IgD-negative memory B cell (primary cell): Measurements from ENCODE around the gene TMEM131L. TPM values are rescaled to one million over a fixed set of nuclear protein-coding genes. Genes with fewer than 3 reads are reported as not detected.

Experiments used
- H3K27ac Mint-ChIP-seq, 3 donors: one replicate each; pipeline ENCODE4 v1.8.0; 2020 to 2022; ENCODE audit warnings: mild to moderate bottlenecking in 3 of 3, mixed read lengths in 3 of 3, moderate library complexity in 1 of 3
- H3K27me3 Mint-ChIP-seq: one replicate; pipeline ENCODE4 v1.8.0; 2021; ENCODE audit warnings: mixed read lengths
- H3K36me3 Mint-ChIP-seq: one replicate; pipeline ENCODE4 v1.8.0; 2020; ENCODE audit warnings: mild to moderate bottlenecking, mixed read lengths
- H3K4me1 Mint-ChIP-seq, 3 donors: one replicate each; pipeline ENCODE4 v1.8.0; 2020 to 2022; ENCODE audit warnings: mixed read lengths in 3 of 3, mild to moderate bottlenecking in 1 of 3
- H3K4me3 Mint-ChIP-seq, 4 donors: one replicate each; pipeline ENCODE4 v1.8.0; 2020 to 2022; ENCODE audit warnings: mild to moderate bottlenecking in 4 of 4, mixed read lengths in 4 of 4, moderate library complexity in 3 of 4
- H3K9me3 Mint-ChIP-seq, 3 donors: one replicate each; pipeline ENCODE4 v1.8.0; 2020 to 2021; ENCODE audit warnings: mixed read lengths in 3 of 3, mild to moderate bottlenecking in 1 of 3
- polyA plus RNA-seq: library from polyadenylated mRNA; unstranded; fragments of 300-500 nt; fragmentation: Illumina TruSeq; gene quantifications from one replicate; pipeline ENCODE4 v1.2.3, GENCODE V29; 2021

Gene TMEM131L
- polyA plus RNA-seq, 1 donor from 2014 or later: 48.4 TPM

DNA sequence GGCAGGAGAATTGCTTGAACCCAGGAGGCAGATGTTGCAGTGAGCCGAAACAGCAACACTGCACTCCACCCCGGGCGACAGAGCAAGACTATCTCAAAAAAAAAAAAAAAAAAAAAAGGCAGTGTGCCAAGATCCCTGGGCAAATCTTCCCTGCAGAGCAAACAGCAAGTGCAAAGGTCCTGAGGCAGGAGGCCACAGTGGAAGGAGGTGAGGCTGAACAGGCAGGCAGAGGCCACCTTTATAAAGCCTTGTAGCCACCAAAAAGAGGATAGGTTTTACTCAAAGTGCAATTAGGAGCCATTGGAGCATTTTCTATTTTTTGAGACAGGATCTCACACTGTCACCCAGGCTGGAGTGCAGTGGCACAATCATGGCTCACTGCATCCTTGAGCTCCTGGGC, 172.8 kb downstream of the TMEM131L start:
- peak overlapping the region in 1 of 3 donors; percentile 23 for H3K27ac Mint-ChIP-seq
- no peaks in the 10 kb centered on the region for H3K27me3 Mint-ChIP-seq
- H3K9me3 Mint-ChIP-seq: no peaks in the 10 kb centered on the region
- H3K4me3 Mint-ChIP-seq: peak overlapping the region in 1 of 4 donors; percentile 51
- H3K4me1 Mint-ChIP-seq: peaks cover 8 to 11% (median 8%) of the 10 kb centered on the region in 3 donors
- H3K36me3 Mint-ChIP-seq: peaks cover 14% of the 10 kb centered on the region

DNA sequence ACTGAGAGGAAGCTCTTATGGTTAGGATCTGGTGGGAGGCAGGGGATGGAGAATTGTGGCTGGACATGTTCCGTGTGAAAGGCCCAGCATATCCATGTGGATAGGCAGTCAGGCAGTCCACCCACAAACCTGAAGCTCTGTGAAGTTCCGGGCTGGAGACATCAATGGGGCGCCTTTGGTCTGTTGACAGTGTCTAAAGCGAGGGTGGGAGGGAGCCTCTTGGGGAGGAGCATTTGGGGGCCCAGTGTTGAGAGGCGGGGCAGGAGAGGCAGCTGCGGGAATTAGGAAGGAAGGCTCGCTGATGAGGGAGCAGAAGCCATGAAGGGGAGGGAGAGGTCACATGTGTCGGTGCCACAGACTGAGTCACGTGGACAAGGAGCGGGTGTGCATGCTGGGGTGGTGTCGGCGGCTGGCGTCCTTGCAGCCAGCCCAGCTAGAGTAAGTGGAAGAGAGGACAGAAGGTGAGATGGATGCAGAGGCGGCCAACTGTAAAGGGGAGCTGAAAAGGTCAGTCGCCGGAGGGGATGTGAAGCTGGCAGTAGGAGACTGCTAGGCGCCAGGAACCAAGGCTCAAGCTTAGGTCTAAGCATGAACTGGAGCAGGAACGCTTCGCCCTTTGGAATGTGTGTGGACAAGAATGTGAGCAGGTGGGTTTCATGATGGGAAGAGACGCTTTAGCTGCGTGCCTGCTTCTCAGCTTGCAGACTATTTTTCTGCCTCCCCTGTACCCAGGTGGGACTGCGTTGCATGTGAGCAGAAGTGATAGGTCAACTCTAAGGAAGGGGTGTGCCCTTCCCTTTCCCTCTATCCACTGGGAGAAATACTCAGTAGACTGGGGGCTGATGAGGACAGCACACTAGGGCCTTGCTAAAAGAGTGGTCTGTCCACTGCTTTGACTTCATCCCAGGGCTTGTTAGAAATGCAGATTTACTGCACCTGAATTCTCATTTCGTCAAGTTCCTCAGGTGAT, 174.0 kb downstream of the TMEM131L start:
- H3K4me3 Mint-ChIP-seq: no peak overlapping the region
- H3K36me3 Mint-ChIP-seq: peaks cover 10% of the 10 kb centered on the region
- H3K27me3 Mint-ChIP-seq: no peaks in the 10 kb centered on the region
- peaks cover 8 to 11% (median 8%) of the 10 kb centered on the region in 3 donors for H3K4me1 Mint-ChIP-seq
- no peaks in the 10 kb centered on the region for H3K9me3 Mint-ChIP-seq
- H3K27ac Mint-ChIP-seq: peak overlapping the region; percentile 10 to 92 (median 76)

DNA sequence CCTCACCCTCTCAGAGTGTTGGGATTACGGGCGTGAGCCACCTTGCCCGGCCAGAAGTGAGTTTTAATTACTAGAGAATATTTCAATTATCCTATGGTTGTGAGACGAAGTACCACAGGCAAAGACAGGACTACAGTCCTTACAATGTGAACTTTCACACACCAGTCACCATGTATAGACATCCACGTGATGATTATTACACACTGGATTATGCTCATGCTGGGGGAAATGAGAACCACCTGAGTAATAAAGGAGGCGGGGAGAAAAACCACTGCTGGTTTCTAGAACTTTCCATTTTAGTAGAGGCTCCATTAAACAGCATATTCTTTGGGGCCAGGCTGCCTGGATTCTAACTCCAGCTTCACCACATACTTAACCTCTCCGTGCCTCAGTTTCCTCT, 175.4 kb downstream of the TMEM131L start:
- no peak overlapping the region for H3K4me3 Mint-ChIP-seq
- no peaks in the 10 kb centered on the region for H3K9me3 Mint-ChIP-seq
- no peaks in the 10 kb centered on the region for H3K27me3 Mint-ChIP-seq
- H3K4me1 Mint-ChIP-seq: peaks cover 8 to 10% (median 8%) of the 10 kb centered on the region in 3 donors
- peak overlapping the region in 1 of 3 donors; percentile 47 for H3K27ac Mint-ChIP-seq
- H3K36me3 Mint-ChIP-seq: peaks cover 4% of the 10 kb centered on the region

DNA sequence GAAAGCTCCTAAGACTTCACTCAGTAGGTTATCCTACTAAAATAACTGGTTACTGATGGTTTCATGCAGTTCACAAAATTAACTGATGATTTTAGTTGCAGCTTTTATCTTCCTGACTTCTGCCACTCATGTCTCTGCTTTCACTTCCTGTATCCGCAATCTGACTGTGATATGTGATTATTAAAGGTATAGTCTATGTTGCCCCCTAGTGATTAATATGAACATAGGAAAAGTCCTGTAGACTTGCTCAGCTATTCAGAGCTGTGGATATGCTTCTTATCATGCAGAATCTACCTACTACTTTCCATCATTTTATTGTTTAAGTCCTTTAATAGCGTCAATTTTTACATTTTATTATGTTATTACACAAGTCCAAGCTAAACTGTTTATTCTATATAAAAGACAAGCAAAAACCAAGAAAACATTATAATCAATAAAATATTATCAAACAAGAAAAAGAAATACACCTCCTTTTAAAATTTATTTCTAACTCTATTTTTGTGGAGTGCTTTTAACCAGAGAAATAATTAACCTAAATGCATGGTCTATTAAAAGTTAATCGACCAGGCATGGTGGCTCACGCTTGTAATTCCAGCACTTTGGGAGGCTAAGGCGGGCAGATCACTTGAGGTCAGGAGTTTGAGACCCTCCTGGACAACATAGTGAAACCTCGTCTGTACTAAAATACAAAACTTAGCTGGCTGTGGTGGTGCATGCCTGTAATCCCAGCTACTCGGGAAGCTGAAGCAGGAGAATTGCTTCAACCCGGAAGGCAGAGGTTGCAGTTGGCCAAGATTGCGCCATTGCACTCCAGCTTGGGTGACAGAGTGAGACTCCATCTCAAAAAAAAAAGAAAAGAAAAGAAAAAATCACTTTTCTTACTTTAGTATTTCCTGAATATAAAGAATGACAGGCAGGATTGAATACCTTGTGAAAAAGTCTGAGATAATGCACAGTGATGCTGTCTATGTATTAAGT, 177.5 kb downstream of the TMEM131L start:
- H3K4me3 Mint-ChIP-seq: no peak overlapping the region
- no peak overlapping the region for H3K27ac Mint-ChIP-seq
- H3K27me3 Mint-ChIP-seq: no peaks in the 10 kb centered on the region
- no peaks in the 10 kb centered on the region for H3K9me3 Mint-ChIP-seq
- peaks cover 2% of the 10 kb centered on the region for H3K36me3 Mint-ChIP-seq
- peaks cover 3 to 10% (median 10%) of the 10 kb centered on the region in 3 donors for H3K4me1 Mint-ChIP-seq

DNA sequence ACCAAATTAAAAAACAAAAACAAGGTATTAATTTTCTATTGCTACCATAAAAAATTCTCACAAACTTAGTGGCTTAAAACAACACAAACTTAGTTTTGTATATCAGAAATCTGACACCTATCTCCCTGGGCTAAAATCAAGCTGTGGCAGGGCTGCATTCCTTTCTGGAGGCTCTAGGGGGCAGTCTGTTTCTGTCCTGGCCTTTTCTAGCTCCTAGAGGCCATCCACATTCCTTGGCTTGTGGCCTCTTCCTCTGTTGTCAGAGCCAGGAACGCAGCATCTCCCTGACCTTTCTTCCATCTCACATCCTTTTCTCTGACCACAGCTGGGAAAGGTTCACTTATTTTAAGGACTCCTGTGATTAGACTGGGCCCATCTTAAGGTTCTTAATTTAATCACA, 179.0 kb downstream of the TMEM131L start:
- H3K27me3 Mint-ChIP-seq: no peaks in the 10 kb centered on the region
- H3K4me1 Mint-ChIP-seq: peaks cover 3 to 10% (median 9%) of the 10 kb centered on the region in 3 donors
- H3K36me3 Mint-ChIP-seq: peaks cover 2% of the 10 kb centered on the region
- no peak overlapping the region for H3K4me3 Mint-ChIP-seq
- no peak overlapping the region for H3K27ac Mint-ChIP-seq
- no peaks in the 10 kb centered on the region for H3K9me3 Mint-ChIP-seq

DNA sequence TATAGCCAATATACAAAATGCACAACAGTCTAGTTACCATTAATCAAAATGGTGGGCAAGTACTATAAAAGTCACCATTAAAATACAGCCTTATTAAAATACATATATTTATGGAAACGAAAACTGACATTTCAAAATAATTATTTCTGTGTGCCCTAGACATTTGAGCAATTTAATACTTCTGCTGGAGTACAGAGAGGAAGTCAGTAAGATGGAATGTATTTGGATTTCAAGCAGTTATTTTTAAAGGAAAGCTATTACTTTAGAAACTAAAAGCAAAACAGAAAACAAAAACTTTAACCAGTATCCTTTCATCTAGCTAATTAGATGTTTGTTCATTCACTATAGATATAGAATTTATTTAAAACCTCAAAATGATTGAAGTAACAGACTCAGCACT, 180.1 kb downstream of the TMEM131L start:
- H3K36me3 Mint-ChIP-seq: peaks cover 2% of the 10 kb centered on the region
- H3K9me3 Mint-ChIP-seq: no peaks in the 10 kb centered on the region
- no peak overlapping the region for H3K27ac Mint-ChIP-seq
- H3K27me3 Mint-ChIP-seq: no peaks in the 10 kb centered on the region
- peaks cover 6 to 12% (median 9%) of the 10 kb centered on the region in 3 donors for H3K4me1 Mint-ChIP-seq
- H3K4me3 Mint-ChIP-seq: no peak overlapping the region

DNA sequence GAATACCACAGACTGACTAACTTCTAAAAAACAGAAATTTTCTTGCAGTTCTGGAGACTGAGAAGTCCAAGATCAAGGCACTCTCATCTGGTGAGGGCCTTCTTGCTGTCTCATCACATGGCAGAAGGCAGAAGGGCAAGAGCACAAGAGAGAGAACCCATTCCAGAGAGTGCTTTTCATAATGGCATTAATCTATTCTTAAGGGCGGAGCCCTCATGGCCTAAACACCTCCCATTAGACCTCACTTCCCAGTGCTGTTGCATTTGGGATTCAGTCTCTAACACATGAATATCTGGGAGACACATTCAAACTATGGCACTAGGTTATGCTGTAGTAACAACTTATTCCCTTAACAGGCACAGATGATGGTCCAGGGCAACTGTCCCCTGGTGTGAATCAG, 180.8 kb downstream of the TMEM131L start:
- no peaks in the 10 kb centered on the region for H3K9me3 Mint-ChIP-seq
- peaks cover 13 to 19% (median 15%) of the 10 kb centered on the region in 3 donors for H3K4me1 Mint-ChIP-seq
- H3K27me3 Mint-ChIP-seq: no peaks in the 10 kb centered on the region
- H3K36me3 Mint-ChIP-seq: peaks cover 2% of the 10 kb centered on the region
- no peak overlapping the region for H3K27ac Mint-ChIP-seq
- no peak overlapping the region for H3K4me3 Mint-ChIP-seq

DNA sequence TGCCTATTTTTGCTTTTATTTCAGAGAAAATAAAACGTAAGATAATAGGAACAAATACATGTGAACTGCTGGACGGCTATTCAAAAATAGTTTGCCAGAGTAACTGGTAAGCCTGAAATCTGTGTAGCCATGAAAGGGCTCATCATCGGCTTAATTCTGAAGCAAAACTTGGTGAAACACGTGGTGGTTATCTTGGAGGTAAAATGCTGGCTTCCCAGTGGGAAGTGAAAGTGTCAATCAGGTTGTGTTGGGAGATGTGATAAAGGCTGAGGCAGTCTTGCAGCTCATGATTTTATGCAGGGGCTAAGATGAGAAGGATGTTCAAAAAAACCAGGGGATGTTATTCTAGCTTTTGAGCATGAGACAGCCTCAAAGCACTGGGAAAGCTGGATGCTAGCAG, 181.8 kb downstream of the TMEM131L start:
- H3K27ac Mint-ChIP-seq: no peak overlapping the region
- H3K36me3 Mint-ChIP-seq: peaks cover 2% of the 10 kb centered on the region
- no peaks in the 10 kb centered on the region for H3K9me3 Mint-ChIP-seq
- H3K4me3 Mint-ChIP-seq: no peak overlapping the region
- H3K4me1 Mint-ChIP-seq: peaks cover 12 to 25% (median 13%) of the 10 kb centered on the region in 3 donors
- no peaks in the 10 kb centered on the region for H3K27me3 Mint-ChIP-seq

DNA sequence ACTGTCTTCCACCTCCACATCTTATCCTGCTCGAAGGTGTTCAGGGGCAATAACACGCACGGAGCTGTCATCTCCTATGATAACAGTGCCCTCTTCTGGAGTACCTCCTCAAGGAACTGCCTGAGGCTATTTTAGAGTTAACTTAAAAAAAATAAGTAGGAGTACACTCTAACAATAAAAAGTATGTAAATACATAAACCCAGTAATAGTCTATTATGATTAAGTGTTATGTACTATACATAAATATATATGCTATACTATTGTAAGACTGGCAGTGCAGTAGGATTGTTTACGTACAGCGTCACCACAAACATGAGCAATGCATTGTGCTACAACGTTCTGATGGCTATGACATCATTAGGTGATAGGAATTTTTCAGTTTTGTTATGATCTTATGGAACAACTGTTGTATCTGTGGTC, 183.4 kb downstream of the TMEM131L start:
- Mint-ChIP-seq H3K36me3 (peaks cover 2% of the 10 kb centered on the region), H3K9me3 (no peaks in the 10 kb centered on the region), H3K27ac (no peak overlapping the region), H3K27me3 (no peaks in the 10 kb centered on the region), H3K4me3 (no peak overlapping the region), H3K4me1 (peaks cover 9 to 22% (median 14%) of the 10 kb centered on the region in 3 donors)

DNA sequence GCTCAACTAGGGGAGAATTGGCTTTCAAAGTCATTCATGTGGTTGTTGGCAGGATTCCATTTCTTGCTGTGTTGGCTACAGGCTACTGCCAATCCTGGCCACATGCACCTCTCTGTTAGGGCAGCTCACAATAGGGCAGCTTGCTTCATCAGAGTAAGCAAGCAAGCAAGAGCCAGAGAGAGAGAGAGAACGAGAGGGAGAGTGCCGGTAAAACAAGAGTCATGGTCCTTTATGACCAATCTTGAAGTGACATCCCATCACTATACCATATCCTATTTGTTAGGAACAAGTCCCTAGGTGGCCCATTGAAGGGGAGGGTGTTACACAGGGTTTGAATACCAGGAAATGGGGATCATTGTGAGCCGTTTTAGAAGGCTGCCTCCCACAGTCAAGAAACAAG, 185.0 kb downstream of the TMEM131L start:
- Mint-ChIP-seq H3K27ac (peak overlapping the region in 2 of 3 donors; percentile 0 to 67), H3K4me3 (peak overlapping the region in 1 of 4 donors; percentile 39), H3K9me3 (no peaks in the 10 kb centered on the region), H3K27me3 (no peaks in the 10 kb centered on the region), H3K36me3 (peaks cover 2% of the 10 kb centered on the region), H3K4me1 (peaks cover 9 to 24% (median 14%) of the 10 kb centered on the region in 3 donors)

DNA sequence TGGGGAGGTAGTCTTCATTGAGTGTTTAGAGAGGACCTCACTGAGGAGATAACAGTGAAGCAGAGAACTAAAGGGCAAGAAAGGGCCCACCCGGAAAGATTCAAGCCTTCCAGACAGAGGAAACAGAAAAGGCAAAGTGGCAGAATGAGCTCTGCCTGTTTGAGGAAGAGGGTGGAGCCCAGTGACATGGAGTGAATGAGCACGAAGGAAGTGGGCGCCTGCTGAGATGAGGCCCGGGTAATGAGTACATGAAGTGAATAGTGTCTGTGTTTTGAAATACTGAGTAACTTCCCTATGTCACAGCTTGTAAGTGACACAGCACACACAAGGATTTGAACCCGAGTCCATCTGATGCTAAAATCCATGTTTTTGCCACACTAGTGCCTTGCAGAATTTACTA, 185.4 kb downstream of the TMEM131L start:
- Mint-ChIP-seq H3K4me3 (peak overlapping the region in 2 of 4 donors; percentile 39 to 86), H3K9me3 (no peaks in the 10 kb centered on the region), H3K36me3 (peaks cover 2% of the 10 kb centered on the region), H3K4me1 (peaks cover 9 to 24% (median 14%) of the 10 kb centered on the region in 3 donors), H3K27me3 (no peaks in the 10 kb centered on the region), H3K27ac (peak overlapping the region in 2 of 3 donors; percentile 0 to 67)

DNA sequence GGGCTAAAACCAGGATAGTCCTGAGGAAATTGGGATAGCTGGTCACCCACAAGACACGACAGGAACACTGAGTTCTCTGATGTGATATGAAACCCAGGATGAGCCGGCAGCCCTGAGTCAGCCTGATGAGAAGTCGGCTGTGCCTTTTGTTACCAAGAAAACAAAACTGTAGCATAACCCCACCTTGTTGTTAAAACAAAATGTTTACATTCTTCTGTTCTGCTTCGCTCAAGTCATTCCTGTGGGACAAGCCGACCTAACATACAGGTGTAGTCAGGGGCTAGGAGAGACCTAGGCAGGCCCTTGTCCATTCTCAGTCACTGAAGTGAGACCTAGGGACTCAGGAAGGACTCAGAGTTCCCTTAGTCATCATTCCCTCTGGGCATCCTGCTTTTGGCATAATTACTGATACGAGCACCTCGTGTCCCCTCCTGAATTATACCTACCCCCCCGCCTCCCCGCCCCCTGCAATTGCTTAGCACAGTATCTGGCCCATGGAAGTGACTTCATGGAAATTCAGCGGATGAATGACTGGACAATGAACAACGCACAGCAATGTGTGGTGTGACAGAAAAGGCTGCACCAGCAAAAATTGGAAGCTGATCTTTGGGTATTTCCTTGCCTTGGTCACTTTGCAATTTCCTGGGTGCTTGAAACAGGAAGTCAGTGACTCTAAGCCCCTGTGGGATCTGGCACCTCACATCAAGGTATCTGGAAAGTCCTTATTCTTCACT, 186.1 kb downstream of the TMEM131L start:
- Mint-ChIP-seq H3K36me3 (peaks cover 2% of the 10 kb centered on the region), H3K4me3 (peak overlapping the region in 2 of 4 donors; percentile 10 to 86), H3K27me3 (no peaks in the 10 kb centered on the region), H3K9me3 (no peaks in the 10 kb centered on the region), H3K4me1 (peaks cover 9 to 24% (median 14%) of the 10 kb centered on the region in 3 donors), H3K27ac (no peak overlapping the region)

DNA sequence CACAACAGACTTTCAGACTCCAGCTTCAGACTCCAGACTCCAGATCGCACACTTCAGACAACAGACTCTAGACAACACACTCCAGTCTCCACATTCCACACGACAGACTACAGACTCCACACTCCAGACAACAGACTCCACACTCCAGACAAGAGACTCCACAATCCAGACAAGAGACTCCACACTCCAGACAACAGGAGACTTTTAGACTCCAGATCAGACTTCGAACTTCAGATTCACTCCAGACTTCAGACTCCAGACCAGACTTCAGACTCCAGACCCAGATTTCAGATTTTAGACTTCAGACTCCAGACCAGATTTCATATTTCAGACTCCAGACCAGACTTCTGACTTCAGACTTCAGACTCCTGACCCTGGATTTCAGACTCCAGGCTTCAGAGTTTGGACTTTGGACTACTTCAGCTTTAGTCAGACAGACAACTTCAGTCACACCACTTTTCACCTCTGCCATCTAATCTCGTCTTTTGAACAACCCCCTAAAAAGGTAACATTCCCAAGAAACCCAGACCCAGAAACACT, 188.9 kb downstream of the TMEM131L start:
- Mint-ChIP-seq H3K27ac (peak overlapping the region in 2 of 3 donors; percentile 2 to 49), H3K9me3 (no peaks in the 10 kb centered on the region), H3K4me3 (no peak overlapping the region), H3K27me3 (no peaks in the 10 kb centered on the region), H3K36me3 (no peaks in the 10 kb centered on the region), H3K4me1 (peaks cover 9 to 20% (median 14%) of the 10 kb centered on the region in 3 donors)

DNA sequence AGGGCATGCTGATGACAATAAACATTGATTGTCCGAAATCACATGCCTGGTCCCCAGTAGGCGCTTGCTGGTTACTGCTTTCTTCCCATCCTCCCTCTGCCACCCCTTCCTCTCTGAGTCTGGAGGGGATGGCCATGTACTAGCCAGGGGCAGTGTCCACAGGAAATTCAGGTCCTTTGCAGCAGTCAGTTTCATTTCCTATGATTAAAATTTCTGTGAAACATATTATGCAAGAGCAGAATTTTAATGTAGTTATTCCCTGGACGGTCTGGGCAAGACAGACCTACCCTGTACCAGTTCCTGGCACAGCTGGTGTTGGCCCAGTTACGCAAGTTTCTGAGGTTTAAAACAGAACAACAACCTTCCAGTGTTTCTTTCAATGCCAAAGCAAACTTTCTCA, 189.8 kb downstream of the TMEM131L start:
- no peaks in the 10 kb centered on the region for H3K27me3 Mint-ChIP-seq

More for the DNA sequence above, 189.8 kb downstream of the TMEM131L start:
- H3K36me3 Mint-ChIP-seq: no peaks in the 10 kb centered on the region
- H3K4me1 Mint-ChIP-seq: peaks cover 9 to 19% (median 14%) of the 10 kb centered on the region in 3 donors
- no peaks in the 10 kb centered on the region for H3K9me3 Mint-ChIP-seq
- H3K4me3 Mint-ChIP-seq: no peak overlapping the region
- no peak overlapping the region for H3K27ac Mint-ChIP-seq
